ENCODE measurements around the gene FCHO1.
A peak's percentile ranks its signal among the peaks of the same experiment; 100 is the strongest.

FCHO1 gene

DNA sequence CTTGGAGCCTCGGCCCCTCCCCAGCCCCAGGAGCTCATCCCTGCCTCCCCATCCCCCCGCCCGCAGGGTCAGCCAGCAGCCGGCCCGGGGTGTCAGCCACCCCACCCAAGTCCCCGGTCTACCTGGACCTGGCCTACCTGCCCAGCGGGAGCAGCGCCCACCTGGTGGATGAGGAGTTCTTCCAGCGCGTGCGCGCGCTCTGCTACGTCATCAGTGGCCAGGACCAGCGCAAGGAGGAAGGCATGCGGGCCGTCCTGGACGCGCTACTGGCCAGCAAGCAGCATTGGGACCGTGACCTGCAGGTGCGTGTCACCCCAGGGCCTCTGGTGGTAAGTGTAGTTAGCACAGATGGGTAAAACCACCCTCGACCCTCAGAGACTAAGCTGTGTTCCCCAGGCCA is 18.1 kb upstream of the FCHO1 start:
- no peak for DNase-seq (ENCODE audit: low read depth)

- DNase-seq (ENCODE audit: low read depth), result no peak
Measured at GRCh38 chr19:17734146-17734545, 17.1 kb upstream of the FCHO1 start.

GRCh38 chr19:17735410-17735809 is 15.9 kb upstream of the FCHO1 start:
- DNase-seq (ENCODE audit: low read depth), result no peak

- no peak for DNase-seq (ENCODE audit: low read depth)
Measured at GRCh38 chr19:17737690-17738153, 13.6 kb upstream of the FCHO1 start.

- no peak for DNase-seq (ENCODE audit: low read depth)
Measured at GRCh38 chr19:17739121-17739875, 12.0 kb upstream of the FCHO1 start.

DNA sequence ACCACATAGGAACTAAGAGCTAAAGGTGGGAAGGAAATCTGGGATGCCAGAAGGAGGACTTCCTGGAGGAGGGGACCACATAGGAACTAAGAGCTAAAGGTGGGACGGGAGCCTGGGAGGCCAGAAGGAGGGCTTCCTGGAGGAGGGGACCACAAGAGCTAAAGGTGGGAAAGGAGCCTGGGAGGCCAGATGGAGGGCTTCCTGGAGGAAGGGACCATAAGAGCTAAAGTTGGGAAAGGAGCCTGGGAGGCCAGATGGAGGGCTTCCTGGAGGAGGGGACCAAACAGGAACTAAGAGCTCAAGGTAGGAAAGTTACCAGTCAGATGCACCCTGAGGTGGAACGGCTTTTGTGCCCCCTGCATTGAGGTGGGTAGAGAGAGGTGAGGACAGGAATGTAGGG is 9.8 kb upstream of the FCHO1 start:
- DNase-seq (ENCODE audit: low read depth), result no peak

GRCh38 chr19:17743874-17744580 is 7.2 kb upstream of the FCHO1 start:
- no peak for DNase-seq (ENCODE audit: low read depth)

DNA sequence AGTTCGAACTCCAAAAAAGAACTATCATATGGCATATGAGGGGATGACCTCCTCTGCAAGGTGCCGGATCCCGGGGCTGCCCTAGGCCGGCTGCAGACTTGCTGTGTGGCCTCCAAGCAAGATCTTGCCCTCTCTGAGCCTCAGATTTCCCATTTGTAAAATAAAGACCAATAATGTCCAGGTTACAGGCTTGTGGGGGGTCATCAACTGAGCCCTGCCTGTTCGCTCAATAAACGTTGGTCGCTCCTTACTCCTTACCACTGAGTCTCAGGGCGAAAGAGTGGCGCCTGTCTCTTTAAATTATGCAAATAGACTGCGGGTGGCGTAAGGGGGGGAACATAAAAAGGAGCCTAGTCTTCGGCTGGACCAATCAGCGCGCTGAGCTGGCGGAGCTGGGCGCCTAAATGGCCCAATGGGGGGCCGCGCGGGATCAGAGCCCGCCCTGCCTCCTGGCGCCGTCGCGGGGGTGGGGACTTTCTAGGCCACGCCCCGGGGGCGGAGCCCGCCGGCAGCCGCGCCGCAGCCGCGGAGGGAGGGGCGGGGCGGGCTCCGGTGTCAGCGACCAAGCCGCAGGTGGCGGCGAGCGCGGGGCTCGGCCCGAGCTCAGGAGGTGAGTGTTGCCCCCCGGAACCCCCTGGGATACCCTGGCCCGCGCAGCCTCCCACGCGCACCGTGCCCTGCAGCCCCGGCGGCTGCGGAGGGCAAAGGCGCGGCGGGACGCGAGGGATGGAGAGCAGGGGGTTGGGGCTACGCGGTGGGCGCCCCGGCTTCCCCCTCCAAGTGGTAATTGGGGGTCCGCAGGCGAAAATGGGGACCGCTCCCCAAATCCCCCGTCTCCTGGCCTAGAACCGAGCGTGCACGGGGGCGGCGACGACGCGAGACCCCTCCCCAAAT is 3.8 kb upstream of the FCHO1 start:
- peak; percentile 76 for DNase-seq (ENCODE audit: low read depth)

DNA sequence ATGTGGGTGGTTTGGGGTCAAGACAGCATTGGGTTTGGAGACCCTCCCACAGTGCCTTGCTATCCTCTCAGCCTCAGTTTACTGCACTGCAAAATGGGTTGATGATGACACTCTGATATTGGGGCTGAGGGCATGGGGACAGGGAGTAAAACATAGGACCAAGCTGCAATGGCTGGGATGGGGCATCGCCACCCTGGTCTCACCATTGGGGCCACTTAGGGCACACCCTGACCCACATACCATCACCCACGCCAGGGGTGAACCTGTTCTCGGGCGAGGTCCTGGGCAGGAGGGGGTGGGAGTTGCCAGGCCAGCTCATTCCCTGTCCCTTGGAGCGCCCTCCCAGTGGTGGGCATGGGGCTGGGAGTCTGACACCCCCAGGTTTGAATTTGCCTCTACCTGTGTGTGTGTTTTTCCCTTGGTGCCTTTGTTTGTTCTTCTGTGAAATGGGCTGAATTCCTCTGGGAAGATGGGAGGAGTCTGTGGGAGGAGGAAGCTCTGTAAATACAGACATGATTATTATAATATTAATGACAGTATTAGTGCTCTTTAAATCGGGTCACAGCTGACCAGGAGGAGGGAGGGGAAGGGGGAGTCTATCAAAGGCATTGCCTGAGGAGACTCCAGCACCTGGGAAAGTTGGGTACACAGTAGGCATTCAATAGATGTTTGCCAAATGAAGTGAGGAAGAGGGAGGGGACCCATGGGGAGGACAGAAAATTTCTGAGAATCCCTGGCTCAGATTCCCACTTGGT is 2.2 kb upstream of the FCHO1 start:
- no peak for DNase-seq (ENCODE audit: low read depth)

DNA sequence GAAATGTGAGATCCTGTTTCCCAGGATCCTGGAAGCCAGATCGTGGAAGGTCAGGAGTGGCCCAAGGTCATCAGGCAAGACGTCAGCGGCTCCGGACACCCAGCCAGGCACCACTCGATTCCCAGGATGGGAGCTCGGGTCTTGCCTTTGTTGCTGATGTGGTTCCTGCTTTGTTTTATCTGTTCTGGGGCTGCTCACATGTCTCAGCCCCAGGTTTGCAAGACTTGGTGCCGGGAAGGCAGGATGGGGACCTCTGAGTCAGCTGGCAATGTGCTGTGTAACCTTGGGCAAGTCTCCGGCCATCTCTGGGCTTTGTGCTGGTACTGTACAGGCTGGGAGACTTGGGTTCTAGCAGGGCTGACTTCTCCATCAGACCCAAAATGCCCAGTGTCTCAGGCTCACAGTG is 1.4 kb upstream of the FCHO1 start:
- DNase-seq (ENCODE audit: low read depth), result no peak

DNA sequence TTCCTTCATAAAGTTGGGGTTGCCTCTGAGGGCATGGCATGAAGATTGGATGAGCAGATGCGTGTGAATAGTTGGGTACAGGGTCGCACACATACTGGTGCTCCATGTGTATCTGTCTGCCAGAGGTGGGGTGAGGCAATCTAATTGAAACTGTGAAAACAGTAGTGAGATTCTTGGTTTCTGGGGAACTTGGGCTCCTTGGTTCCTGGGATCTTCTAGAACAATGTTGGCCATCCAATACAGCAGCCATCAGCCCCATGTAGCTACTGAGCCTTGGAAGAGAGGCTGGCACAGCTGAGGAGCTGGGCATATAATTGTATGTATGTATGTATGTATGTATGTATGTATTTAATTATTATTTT is 616 bp downstream of the FCHO1 start:
- DNase-seq (ENCODE audit: low read depth), result no peak

- DNase-seq (ENCODE audit: low read depth), result no peak
Measured at GRCh38 chr19:17752865-17753639, 1.8 kb downstream of the FCHO1 start.

- DNase-seq (ENCODE audit: low read depth), result no peak
Measured at GRCh38 chr19:17753976-17754375, 2.7 kb downstream of the FCHO1 start.

GRCh38 chr19:17754634-17755442 is 3.6 kb downstream of the FCHO1 start:
- DNase-seq (ENCODE audit: low read depth), result no peak

- DNase-seq (ENCODE audit: low read depth), result no peak
Measured at GRCh38 chr19:17755443-17755890, 4.2 kb downstream of the FCHO1 start.

- no peak for DNase-seq (ENCODE audit: low read depth)
Measured at GRCh38 chr19:17755977-17756670, 4.8 kb downstream of the FCHO1 start.

DNA sequence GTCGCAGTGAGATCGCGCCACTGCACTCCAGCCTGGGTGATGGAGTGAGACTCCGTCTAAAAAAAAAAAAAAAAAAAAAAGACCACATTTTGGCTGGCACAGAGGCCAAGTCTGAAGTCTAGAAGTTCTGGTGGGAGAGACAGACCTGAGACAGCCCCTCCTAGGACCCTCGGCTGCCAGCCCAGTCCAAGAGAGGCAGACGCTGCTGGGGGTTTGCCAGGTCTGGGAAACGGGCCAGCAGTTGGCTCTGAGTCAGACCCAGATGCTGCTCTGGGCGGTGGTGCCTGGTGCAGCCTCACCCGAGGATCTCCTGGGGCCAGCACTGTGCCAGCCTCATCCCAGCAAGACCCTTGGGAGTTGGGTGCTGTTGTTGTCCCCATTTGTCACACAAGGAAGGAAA is 5.8 kb downstream of the FCHO1 start:
- DNase-seq (ENCODE audit: low read depth), result no peak

DNA sequence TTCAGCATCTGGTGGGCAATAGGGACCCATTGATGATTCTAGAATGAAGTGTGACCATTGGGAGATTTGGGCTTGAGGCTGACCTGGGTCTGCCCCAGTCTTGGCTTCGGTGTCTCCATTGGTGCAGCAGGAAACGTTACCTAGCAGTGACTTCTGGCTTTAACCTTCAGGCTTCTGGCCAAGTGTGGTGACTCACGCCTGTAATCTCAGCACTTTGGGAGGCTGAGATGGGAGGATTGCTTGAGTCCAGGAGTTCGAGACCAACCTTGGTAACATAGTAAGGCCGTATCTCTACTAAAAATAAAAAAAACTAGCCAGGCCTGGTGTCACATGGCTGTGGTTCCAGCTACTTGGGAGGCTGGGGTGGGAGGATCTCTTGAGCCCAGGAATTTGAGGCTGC is 7.2 kb downstream of the FCHO1 start:
- no peak for DNase-seq (ENCODE audit: low read depth)

- DNase-seq (ENCODE audit: low read depth), result no peak
Measured at GRCh38 chr19:17761148-17761547, 9.9 kb downstream of the FCHO1 start.

Measured in GM04504 (cell line).